Neutrophil (primary cell): ENCODE results near the gene ITGB4.

Source experiments
- H3K27ac ChIP-seq: fragments of 200-600 bp; sonication (generic); 2 replicates; pipeline ENCODE4 v1.5.1; 2016; ENCODE audit warnings: mild to moderate bottlenecking, moderate library complexity
- H3K27me3 ChIP-seq: fragments of 200-600 bp; sonication (generic); 2 replicates; pipeline ENCODE4 v1.6.0; 2016; ENCODE audit warnings: mild to moderate bottlenecking
- H3K36me3 ChIP-seq: fragments of 200-600 bp; sonication (generic); 2 replicates; pipeline ENCODE4 v1.5.1; 2017
- H3K4me1 ChIP-seq, 2 experiments: fragments of 200-600 bp in 1 of 2; sonication (generic) in 1 of 2; 1 replicate in 1 of 2; 2 replicates in 1 of 2; pipeline versions ENCODE4 v1.5.1 to v1.6.1; 2013 to 2016; ENCODE audit warnings: low read depth in 1 of 2, low read length in 1 of 2, mild to moderate bottlenecking in 1 of 2, moderate library complexity in 1 of 2; ENCODE audit not compliant: control insufficient read depth in 1 of 2, insufficient read depth in 1 of 2
- H3K4me3 ChIP-seq, 2 experiments: fragments of 200-600 bp in 1 of 2; sonication (generic) in 1 of 2; 1 replicate in 1 of 2; 2 replicates in 1 of 2; pipeline ENCODE4 v1.5.1; 2013 to 2016; ENCODE audit warnings: low read depth in 1 of 2, low read length in 1 of 2, mild to moderate bottlenecking in 1 of 2, moderate library complexity in 1 of 2
- H3K9me3 ChIP-seq: fragments of 200-600 bp; sonication (generic); 2 replicates; pipeline ENCODE4 v1.5.1; 2016
- TF ChIP-seq, protein P1 (sequence below): fragments of 200-600 bp; sonication (generic); IDR thresholded peaks from 2 replicates; pipeline ENCODE4 v1.5.1; 2016; ENCODE audit warnings: antibody characterized with exemption

ITGB4 gene

DNA sequence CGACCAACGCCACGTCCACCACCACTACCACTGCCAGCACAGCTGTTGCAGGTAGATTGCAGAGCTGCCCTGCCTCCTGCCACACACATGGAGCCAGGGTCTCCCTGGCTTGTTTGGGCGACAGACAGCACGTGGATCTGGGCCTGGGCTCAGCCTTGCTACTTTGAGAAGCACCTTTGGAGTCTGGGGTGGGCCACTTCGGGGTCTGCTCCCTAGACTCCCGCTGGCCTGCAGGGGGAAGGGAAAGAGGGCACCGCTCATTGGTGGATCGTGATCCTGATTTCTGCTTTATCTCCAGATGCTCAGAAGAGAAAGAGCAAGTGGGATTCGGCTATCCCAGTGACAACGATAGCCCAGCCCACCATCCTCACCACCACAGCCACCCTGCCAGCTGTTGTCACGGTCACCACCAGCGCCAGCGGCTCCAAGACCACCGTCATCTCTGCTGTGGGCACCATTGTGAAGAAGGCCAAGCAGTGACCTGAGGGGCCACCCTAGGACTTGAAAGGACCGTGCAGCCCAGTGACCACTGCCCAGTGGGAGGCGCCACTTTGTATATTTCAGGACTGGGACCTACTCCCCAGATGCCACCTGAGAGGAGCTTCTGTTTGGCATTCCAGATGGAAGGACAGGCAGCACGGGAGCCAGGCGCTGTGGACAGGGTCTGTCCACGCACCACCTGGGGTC is 15.1 kb upstream of the ITGB4 start:
- no peak overlapping the region for H3K4me3 ChIP-seq
- TF ChIP-seq, protein P1, sequence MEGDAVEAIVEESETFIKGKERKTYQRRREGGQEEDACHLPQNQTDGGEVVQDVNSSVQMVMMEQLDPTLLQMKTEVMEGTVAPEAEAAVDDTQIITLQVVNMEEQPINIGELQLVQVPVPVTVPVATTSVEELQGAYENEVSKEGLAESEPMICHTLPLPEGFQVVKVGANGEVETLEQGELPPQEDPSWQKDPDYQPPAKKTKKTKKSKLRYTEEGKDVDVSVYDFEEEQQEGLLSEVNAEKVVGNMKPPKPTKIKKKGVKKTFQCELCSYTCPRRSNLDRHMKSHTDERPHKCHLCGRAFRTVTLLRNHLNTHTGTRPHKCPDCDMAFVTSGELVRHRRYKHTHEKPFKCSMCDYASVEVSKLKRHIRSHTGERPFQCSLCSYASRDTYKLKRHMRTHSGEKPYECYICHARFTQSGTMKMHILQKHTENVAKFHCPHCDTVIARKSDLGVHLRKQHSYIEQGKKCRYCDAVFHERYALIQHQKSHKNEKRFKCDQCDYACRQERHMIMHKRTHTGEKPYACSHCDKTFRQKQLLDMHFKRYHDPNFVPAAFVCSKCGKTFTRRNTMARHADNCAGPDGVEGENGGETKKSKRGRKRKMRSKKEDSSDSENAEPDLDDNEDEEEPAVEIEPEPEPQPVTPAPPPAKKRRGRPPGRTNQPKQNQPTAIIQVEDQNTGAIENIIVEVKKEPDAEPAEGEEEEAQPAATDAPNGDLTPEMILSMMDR = no peak
- H3K27me3 ChIP-seq = no peaks in the 10 kb centered on the region
- peak overlapping the region; percentile 10 for H3K27ac ChIP-seq
- H3K4me1 ChIP-seq = no peaks in the 10 kb centered on the region
- H3K36me3 ChIP-seq = peaks cover 78% of the 10 kb centered on the region
- no peaks in the 10 kb centered on the region for H3K9me3 ChIP-seq

DNA sequence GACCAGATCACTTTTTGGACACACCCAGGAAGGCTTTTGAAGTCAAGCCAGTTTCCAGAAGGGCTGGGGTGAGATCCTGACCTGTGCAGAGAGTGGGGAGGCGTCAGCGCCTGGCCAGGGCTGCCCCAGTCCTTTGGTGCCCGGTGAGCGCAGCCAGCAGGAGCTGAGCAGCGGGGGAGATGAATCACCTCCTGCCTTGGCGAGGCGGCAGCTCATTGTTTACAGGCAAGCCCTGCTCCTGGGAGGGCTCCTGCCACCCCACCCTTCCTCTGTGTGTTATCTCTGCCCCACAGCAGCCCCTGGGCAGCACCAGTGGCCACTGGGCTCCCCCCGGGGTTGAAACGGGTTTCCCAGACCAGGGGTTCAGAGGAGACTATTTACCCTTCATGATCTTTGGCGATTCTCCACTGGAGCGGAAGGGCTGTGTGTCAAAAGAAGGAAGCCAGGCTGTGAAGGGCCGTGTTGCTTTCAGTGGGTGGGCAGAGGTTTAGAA is 14.1 kb upstream of the ITGB4 start:
- no peak overlapping the region for H3K27ac ChIP-seq
- TF ChIP-seq, protein P1 = no peak
- H3K9me3 ChIP-seq = no peaks in the 10 kb centered on the region
- H3K27me3 ChIP-seq = no peaks in the 10 kb centered on the region
- peaks cover 69% of the 10 kb centered on the region for H3K36me3 ChIP-seq
- no peak overlapping the region for H3K4me3 ChIP-seq
- no peaks in the 10 kb centered on the region for H3K4me1 ChIP-seq

DNA sequence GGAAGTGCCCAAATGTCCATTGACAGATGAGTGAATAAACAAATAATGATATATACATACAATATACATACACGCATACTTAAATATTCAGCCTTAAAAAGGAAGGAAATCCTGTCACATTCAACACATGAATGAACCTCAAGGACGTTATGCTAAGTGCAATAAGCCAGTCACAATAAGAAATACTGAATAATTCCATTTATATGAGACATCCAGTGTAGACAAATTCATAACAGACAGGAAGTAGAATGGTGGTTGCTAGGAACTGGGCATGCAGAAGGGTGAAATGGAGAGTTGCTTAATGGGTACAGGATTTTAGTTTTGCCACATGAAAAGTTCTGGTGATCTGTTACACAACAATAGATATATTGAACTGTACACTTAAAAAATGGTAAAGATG is 8.8 kb upstream of the ITGB4 start:
- Histone ChIP-seq H3K27me3 (peaks cover under 1% of the 10 kb centered on the region), H3K4me3 (no peak overlapping the region), H3K4me1 (no peaks in the 10 kb centered on the region), H3K27ac (no peak overlapping the region), H3K36me3 (peaks cover 16% of the 10 kb centered on the region), H3K9me3 (no peaks in the 10 kb centered on the region)
- TF ChIP-seq, protein P1 = no peak

DNA sequence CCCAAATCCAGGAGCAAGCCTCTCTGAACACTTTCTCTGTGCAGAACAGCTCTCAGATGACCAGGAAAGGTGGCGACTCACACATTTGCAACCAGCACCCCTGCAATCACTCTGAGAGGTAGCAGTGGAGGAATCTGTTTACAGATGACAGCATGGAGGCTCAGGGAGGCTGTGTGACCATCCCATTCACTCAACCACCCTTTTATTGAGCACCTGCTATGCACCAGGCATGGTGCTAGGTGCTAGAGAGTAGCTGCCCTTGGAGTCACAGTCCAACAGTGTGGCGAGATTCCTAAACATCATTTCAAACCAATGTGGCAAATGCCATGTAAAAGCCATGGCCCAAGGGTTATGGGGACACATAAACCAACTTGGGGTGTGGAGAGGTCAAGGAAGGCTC is 1.5 kb upstream of the ITGB4 start:
- no peaks in the 10 kb centered on the region for H3K9me3 ChIP-seq
- no peaks in the 10 kb centered on the region for H3K36me3 ChIP-seq
- no peak overlapping the region for H3K27ac ChIP-seq
- peaks cover 7 to 12% of the 10 kb centered on the region in 2 experiments for H3K4me1 ChIP-seq
- peaks cover 58% of the 10 kb centered on the region for H3K27me3 ChIP-seq
- no peak overlapping the region for H3K4me3 ChIP-seq
- TF ChIP-seq, protein P1 = no peak

DNA sequence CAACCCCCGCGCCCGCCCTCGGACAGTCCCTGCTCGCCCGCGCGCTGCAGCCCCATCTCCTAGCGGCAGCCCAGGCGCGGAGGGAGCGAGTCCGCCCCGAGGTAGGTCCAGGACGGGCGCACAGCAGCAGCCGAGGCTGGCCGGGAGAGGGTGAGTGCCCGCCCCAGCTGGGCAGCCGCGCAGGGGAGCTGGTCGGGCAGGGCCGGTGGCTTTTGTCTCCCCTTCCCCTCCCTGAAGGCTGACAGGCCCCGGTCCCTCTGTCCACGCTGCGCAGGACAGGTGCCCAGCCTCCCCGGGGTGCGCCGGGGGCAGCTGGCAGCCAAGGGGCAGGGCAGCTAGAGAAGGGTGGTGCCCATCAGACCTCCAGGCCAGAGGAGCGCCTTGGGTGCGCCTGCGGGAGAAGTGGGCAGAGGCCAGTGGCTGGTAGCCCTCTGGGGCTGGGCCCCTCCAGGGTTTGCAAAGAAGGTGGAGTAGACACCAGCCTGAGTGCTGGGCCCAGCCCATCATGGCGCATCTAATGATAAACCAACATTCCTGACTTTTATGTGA is 278 bp downstream of the ITGB4 start:
- peaks cover 7 to 12% of the 10 kb centered on the region in 2 experiments for H3K4me1 ChIP-seq
- H3K27me3 ChIP-seq = peaks cover 58% of the 10 kb centered on the region
- H3K27ac ChIP-seq = no peak overlapping the region
- TF ChIP-seq, protein P1 = no peak
- H3K9me3 ChIP-seq = no peaks in the 10 kb centered on the region
- no peaks in the 10 kb centered on the region for H3K36me3 ChIP-seq
- H3K4me3 ChIP-seq = peak overlapping the region; percentile 42 to 47
